HL-60 (cell line): ENCODE measurements around the gene KAZN.

Experiments
- DNase-seq, 2 experiments: peaks; one replicate each; pipeline ENCODE4 v3.0.0-alpha.2; 2010 to 2020; ENCODE audit warnings: low read depth in 1 of 2, low spot score in 1 of 2
- H3K27ac ChIP-seq: fragments of 250-450 bp; sonication (Bioruptor Pico); replicated peaks from 2 replicates; pipeline ENCODE4 v1.5.1; 2020; ENCODE audit warnings: mild to moderate bottlenecking, moderate library complexity
- H3K27me3 ChIP-seq: fragments of 250-450 bp; sonication (Bioruptor Pico); 2 replicates; pipeline ENCODE4 v1.5.1; 2021; ENCODE audit warnings: mild to moderate bottlenecking, moderate library complexity; ENCODE audit not compliant: insufficient read depth, poor library complexity, severe bottlenecking
- H3K4me3 ChIP-seq: replicated peaks from 2 replicates; pipeline ENCODE4 v1.5.1; 2011; ENCODE audit warnings: mild to moderate bottlenecking, control low read depth, low read length; ENCODE audit not compliant: insufficient read depth
- CTCF ChIP-seq: IDR thresholded peaks from one replicate; pipeline ENCODE4 v1.5.1; 2011; ENCODE audit warnings: low read length, control low read depth, inconsistent platforms; ENCODE audit not compliant: insufficient read depth
- GABPA ChIP-seq: IDR thresholded peaks from 2 replicates; pipeline ENCODE4 v1.6.1; 2012; ENCODE audit warnings: low read depth
- POLR2AphosphoS5 ChIP-seq: IDR thresholded peaks from 2 replicates; pipeline ENCODE4 v1.6.1; 2012; ENCODE audit warnings: low read depth
- REST ChIP-seq: IDR thresholded peaks from 2 replicates; pipeline ENCODE4 v1.6.1; 2012; ENCODE audit warnings: low read depth; ENCODE audit not compliant: insufficient replicate concordance
- SPI1 ChIP-seq: IDR thresholded peaks from 2 replicates; pipeline ENCODE4 v1.6.1; 2012; ENCODE audit warnings: low read depth, mild to moderate bottlenecking, borderline replicate concordance

Gene KAZN

GRCh38 chr1:14725238-14725637, 126.8 kb downstream of the KAZN start:
- DNase-seq, result no peak
- H3K4me3 ChIP-seq, result no peak overlapping the region
- H3K27ac ChIP-seq, result no peak overlapping the region
- TF ChIP-seq REST (no peak), GABPA (no peak), SPI1 (no peak), POLR2AphosphoS5 (no peak), CTCF (no peak)
- no peaks in the 10 kb centered on the region for H3K27me3 ChIP-seq

DNA sequence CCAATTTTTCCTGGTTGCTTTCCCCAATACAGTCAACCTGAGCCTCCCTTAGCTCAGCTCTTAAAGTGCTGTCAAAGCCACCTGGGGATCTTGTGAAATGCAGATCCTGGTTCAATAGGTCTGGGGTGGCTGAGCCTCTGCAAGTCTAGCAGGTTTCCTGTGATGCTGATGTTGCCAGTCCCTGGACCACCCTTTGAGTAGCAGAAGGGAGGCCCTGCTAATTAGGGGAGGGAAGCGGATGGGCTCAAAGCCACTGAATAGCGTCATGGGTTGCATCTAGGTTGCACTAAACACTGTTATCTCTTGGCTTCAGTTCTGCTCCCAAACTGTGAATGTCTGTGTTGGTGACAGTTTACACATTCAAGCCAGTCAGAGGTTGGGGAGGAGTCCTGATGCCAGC, 127.2 kb downstream of the KAZN start:
- no peak overlapping the region for H3K27ac ChIP-seq
- no peaks in the 10 kb centered on the region for H3K27me3 ChIP-seq
- TF ChIP-seq POLR2AphosphoS5, result no peak
- TF ChIP-seq SPI1, result no peak
- TF ChIP-seq CTCF, result no peak
- no peak for TF ChIP-seq GABPA
- TF ChIP-seq REST, result no peak
- H3K4me3 ChIP-seq, result no peak overlapping the region
- no peak for DNase-seq

GRCh38 chr1:14726606-14727005, 128.1 kb downstream of the KAZN start:
- no peaks in the 10 kb centered on the region for H3K27me3 ChIP-seq
- H3K27ac ChIP-seq, result no peak overlapping the region
- DNase-seq, result no peak
- TF ChIP-seq CTCF (no peak), SPI1 (no peak), GABPA (no peak), REST (no peak), POLR2AphosphoS5 (no peak)
- H3K4me3 ChIP-seq, result no peak overlapping the region
